ENCODE data around the gene NEGR1.

DNA sequence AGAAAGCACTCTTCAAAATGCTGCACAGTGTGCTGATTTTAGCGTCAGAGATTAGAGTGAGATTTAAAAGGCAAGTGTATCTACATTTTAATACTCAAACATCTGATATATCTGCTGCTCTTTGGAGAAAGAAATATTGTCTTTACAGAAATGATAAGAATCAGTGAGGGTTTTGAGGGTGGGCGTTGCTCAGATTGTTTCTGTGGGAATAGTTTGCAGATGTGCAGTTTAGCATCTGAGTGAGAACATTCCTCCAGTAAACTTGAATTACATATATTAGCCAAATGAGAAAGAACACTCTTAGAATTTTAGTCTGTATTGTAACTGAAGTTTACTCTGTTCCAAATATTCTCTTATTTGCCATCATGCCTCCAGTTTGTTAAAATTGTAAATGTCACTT is 549.2 kb downstream of the NEGR1 start:
- TF ChIP-seq, protein P1, sequence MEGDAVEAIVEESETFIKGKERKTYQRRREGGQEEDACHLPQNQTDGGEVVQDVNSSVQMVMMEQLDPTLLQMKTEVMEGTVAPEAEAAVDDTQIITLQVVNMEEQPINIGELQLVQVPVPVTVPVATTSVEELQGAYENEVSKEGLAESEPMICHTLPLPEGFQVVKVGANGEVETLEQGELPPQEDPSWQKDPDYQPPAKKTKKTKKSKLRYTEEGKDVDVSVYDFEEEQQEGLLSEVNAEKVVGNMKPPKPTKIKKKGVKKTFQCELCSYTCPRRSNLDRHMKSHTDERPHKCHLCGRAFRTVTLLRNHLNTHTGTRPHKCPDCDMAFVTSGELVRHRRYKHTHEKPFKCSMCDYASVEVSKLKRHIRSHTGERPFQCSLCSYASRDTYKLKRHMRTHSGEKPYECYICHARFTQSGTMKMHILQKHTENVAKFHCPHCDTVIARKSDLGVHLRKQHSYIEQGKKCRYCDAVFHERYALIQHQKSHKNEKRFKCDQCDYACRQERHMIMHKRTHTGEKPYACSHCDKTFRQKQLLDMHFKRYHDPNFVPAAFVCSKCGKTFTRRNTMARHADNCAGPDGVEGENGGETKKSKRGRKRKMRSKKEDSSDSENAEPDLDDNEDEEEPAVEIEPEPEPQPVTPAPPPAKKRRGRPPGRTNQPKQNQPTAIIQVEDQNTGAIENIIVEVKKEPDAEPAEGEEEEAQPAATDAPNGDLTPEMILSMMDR (IDR thresholded peaks at IDR 0.05), result no peak
- no peak for TF ChIP-seq POLR2A (IDR thresholded peaks at IDR 0.05)

All from testis (tissue), 2 donors.